Parathyroid adenoma (tissue), 2 donors: ENCODE measurements around the gene SLC27A4.

ENCODE experiments used
- H2AFZ ChIP-seq: fragments of 300-600 bp; sonication (generic); one replicate; pipeline ENCODE4 v1.7.0; 2017; ENCODE audit warnings: antibody characterized with exemption, mild to moderate bottlenecking
- H3K27ac ChIP-seq: fragments of 300-600 bp; sonication (generic); one replicate; pipeline ENCODE4 v1.7.0; 2017
- H3K27me3 ChIP-seq: fragments of 300-600 bp; sonication (generic); one replicate; pipeline ENCODE4 v1.7.0; 2017; ENCODE audit warnings: low read length; ENCODE audit not compliant: control insufficient read depth, insufficient read depth
- H3K36me3 ChIP-seq: fragments of 300-600 bp; sonication (generic); one replicate; pipeline ENCODE4 v1.7.0; 2017; ENCODE audit warnings: low read length; ENCODE audit not compliant: control insufficient read depth, insufficient read depth
- H3K4me1 ChIP-seq: fragments of 300-600 bp; sonication (generic); one replicate; pipeline ENCODE4 v1.7.0; 2017; ENCODE audit warnings: control low read depth
- H3K4me2 ChIP-seq: fragments of 300-600 bp; sonication (generic); one replicate; pipeline ENCODE4 v1.7.0; 2017; ENCODE audit warnings: low read length
- H3K4me3 ChIP-seq: fragments of 300-600 bp; sonication (generic); one replicate; pipeline ENCODE4 v1.7.0; 2017; ENCODE audit warnings: low read depth, low read length
- H3K79me2 ChIP-seq: fragments of 300-600 bp; sonication (generic); one replicate; pipeline ENCODE4 v1.7.0; 2017; ENCODE audit warnings: control low read depth
- H3K9ac ChIP-seq: fragments of 300-600 bp; sonication (generic); one replicate; pipeline ENCODE4 v1.7.0; 2017; ENCODE audit warnings: mild to moderate bottlenecking
- H3K9me3 ChIP-seq: fragments of 300-600 bp; sonication (generic); one replicate; pipeline ENCODE4 v1.7.0; 2017; ENCODE audit warnings: low read length; ENCODE audit not compliant: control insufficient read depth
- TF ChIP-seq, protein P1 (sequence below): fragments of 300-600 bp; sonication (generic); IDR thresholded peaks from one replicate; pipeline ENCODE4 v1.7.0; 2017; ENCODE audit warnings: antibody characterized with exemption, mild to moderate bottlenecking
- donor health status: primary hyperparathyroidism.

SLC27A4 gene

DNA sequence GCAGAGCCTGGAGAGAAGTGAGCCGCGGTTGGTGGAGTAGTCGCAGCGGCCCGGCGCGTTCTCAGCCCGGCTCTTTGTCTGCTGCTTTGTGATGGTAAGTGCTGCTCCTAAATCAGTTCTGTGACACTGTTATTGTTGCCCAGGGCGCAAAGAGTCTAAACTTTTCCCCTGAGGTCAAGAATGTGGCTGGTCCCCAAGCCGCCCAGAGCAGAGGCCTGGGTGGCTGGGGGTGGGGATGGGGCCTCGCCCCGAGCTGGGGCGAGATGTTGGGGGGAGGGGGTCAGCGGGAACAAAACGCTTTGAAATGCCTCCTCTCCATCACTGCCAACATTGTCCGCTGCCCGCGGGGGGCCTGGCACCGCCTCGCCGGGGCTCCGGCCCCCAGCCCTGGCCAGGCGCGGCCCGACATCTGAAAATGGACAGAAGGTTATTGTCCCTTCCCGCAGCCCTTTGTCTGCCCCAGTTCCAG lies 68.7 kb downstream of the SLC27A4 start:
- Histone ChIP-seq H3K36me3 (no peaks in the 10 kb centered on the region), H3K9ac (no peak overlapping the region), H3K79me2 (no peaks in the 10 kb centered on the region), H3K27ac (no peak overlapping the region), H3K27me3 (no peaks in the 10 kb centered on the region), H3K4me1 (no peaks in the 10 kb centered on the region), H3K4me3 (no peak overlapping the region), H2AFZ (no peak overlapping the region), H3K9me3 (no peaks in the 10 kb centered on the region), H3K4me2 (no peak overlapping the region)
- TF ChIP-seq, protein P1, sequence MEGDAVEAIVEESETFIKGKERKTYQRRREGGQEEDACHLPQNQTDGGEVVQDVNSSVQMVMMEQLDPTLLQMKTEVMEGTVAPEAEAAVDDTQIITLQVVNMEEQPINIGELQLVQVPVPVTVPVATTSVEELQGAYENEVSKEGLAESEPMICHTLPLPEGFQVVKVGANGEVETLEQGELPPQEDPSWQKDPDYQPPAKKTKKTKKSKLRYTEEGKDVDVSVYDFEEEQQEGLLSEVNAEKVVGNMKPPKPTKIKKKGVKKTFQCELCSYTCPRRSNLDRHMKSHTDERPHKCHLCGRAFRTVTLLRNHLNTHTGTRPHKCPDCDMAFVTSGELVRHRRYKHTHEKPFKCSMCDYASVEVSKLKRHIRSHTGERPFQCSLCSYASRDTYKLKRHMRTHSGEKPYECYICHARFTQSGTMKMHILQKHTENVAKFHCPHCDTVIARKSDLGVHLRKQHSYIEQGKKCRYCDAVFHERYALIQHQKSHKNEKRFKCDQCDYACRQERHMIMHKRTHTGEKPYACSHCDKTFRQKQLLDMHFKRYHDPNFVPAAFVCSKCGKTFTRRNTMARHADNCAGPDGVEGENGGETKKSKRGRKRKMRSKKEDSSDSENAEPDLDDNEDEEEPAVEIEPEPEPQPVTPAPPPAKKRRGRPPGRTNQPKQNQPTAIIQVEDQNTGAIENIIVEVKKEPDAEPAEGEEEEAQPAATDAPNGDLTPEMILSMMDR = no peak

DNA sequence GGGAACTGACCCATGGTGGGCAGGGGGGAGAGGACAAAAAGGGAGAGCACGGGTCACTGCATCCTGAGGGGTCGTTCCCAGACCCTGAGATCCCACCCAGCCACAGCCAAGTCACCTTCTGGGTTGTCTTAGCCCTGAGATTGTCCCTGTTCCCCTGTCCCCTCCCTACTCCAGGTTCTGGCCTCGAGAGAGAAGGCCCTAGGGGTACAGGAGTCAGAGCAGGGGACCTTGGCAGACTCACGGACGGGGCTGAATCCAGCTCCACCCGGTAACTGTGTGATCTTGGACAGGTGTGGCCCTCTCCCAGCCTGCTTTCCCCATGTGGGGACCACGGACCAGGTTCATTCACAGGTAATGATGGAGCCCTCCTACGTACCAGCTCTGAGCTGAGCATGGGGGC lies 69.1 kb downstream of the SLC27A4 start:
- Histone ChIP-seq H3K9me3 (no peaks in the 10 kb centered on the region), H3K27me3 (no peaks in the 10 kb centered on the region), H2AFZ (no peak overlapping the region), H3K4me2 (no peak overlapping the region), H3K4me1 (no peaks in the 10 kb centered on the region), H3K79me2 (no peaks in the 10 kb centered on the region), H3K4me3 (no peak overlapping the region), H3K9ac (no peak overlapping the region), H3K36me3 (no peaks in the 10 kb centered on the region), H3K27ac (no peak overlapping the region)
- TF ChIP-seq, protein P1 = no peak

DNA sequence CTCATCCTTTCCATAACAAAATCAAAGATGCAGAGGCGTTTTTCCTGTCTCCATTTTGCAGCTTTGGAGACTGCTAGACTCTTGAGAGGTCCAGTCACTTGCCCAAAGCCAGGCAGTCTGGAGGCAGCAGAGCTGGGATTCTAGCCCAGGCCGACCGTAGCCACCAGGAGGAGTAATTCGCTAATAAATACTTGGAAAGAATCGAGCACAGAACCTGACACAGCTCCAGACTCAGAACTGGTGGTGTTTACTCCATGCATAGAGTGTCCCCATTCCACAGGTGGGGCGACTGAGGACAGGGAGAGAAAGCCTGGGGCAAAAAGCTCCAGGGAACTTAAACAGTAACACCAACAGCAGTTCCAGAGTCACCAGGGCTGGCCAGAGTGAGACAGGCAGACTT lies 69.7 kb downstream of the SLC27A4 start:
- Histone ChIP-seq H2AFZ (no peak overlapping the region), H3K79me2 (no peaks in the 10 kb centered on the region), H3K4me3 (no peak overlapping the region), H3K4me2 (no peak overlapping the region), H3K27ac (no peak overlapping the region), H3K9me3 (no peaks in the 10 kb centered on the region), H3K27me3 (no peaks in the 10 kb centered on the region), H3K4me1 (no peaks in the 10 kb centered on the region), H3K9ac (no peak overlapping the region), H3K36me3 (no peaks in the 10 kb centered on the region)
- TF ChIP-seq, protein P1 = no peak
